ENCODE data around the gene ARHGAP26. TPM values are rescaled to one million over a fixed set of nuclear protein-coding genes. Genes with fewer than 3 reads are reported as not detected.

The ARHGAP26 gene
- polyA plus RNA-seq, 1 donor (not counting 4 experiments of a cell fraction or from before 2014, with no cell fraction given), result 3.9 TPM

DNA sequence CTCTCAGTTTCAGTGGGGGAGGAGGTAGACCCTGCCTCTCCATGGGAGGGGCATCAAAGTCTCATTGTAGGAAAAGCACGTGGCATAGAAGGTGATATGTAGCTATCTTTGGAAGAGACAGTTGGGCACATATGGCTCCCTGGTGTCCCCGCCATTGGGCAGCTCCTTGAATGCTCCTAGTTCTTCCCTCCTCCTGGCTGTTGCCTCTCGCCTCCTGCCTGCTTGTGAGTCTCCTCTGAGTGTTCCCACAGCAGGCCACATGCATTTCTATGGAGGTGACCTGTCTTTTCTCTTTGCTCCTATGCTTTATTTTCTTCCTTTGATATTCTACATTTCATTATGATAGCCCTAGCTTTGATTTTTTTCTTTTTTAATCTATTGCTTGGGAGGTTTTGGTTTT is 138.5 kb downstream of the ARHGAP26 start:
- Histone ChIP-seq H3K4me1 (ENCODE audit: control insufficient read depth, extremely low read depth, insufficient read depth, low read length) (peaks cover 33% of the 10 kb centered on the region), H3K4me3 (ENCODE audit: control insufficient read depth in 2 of 3, extremely low read depth in 1 of 3, insufficient read depth in 2 of 3, low read depth in 1 of 3, low read length in 3 of 3) (no peak overlapping the region), H3K27ac (ENCODE audit: control insufficient read depth, insufficient read depth, low read length) (no peak overlapping the region), H3K9ac (ENCODE audit: control insufficient read depth, extremely low read depth, insufficient read depth, low read length) (no peak overlapping the region), H3K4me2 (ENCODE audit: control insufficient read depth, extremely low read depth, insufficient read depth, low read depth, low read length) (no peak overlapping the region), H3K27me3 (ENCODE audit: control insufficient read depth, extremely low read depth, insufficient read depth, low read length) (no peaks in the 10 kb centered on the region), H3K9me1 (ENCODE audit: control insufficient read depth, extremely low read depth, insufficient read depth, low read length) (no peaks in the 10 kb centered on the region), H3K9me3 (ENCODE audit: control insufficient read depth, low read depth, low read length) (no peaks in the 10 kb centered on the region), H4K20me1 (ENCODE audit: control insufficient read depth, extremely low read depth, insufficient read depth, low read length) (no peaks in the 10 kb centered on the region), H3K79me2 (ENCODE audit: control insufficient read depth, insufficient read depth, low read length) (no peaks in the 10 kb centered on the region), H2AFZ (ENCODE audit: control insufficient read depth, low read length) (no peak overlapping the region), H3K36me3 (ENCODE audit: control insufficient read depth in 2 of 2, extremely low read depth in 1 of 2, insufficient read depth in 2 of 2, low read length in 2 of 2) (peaks cover 0 to 12% of the 10 kb centered on the region in 2 experiments)
- DNase-seq (ENCODE audit: low read depth, low spot score), result no peak
- no peak for FAIRE-seq
- dilution Hi-C loops (cut with MboI; ENCODE audit: extremely low pct_ligation_motif_present, low sequenced_read_pairs), result no loop called here
- no peak for TF ChIP-seq EZH2 (IDR thresholded peaks at IDR 0.05; ENCODE audit: low read length)
- TF ChIP-seq, protein P1, sequence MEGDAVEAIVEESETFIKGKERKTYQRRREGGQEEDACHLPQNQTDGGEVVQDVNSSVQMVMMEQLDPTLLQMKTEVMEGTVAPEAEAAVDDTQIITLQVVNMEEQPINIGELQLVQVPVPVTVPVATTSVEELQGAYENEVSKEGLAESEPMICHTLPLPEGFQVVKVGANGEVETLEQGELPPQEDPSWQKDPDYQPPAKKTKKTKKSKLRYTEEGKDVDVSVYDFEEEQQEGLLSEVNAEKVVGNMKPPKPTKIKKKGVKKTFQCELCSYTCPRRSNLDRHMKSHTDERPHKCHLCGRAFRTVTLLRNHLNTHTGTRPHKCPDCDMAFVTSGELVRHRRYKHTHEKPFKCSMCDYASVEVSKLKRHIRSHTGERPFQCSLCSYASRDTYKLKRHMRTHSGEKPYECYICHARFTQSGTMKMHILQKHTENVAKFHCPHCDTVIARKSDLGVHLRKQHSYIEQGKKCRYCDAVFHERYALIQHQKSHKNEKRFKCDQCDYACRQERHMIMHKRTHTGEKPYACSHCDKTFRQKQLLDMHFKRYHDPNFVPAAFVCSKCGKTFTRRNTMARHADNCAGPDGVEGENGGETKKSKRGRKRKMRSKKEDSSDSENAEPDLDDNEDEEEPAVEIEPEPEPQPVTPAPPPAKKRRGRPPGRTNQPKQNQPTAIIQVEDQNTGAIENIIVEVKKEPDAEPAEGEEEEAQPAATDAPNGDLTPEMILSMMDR (optimal IDR thresholded peaks at IDR 0.05 in 1 of 3, IDR thresholded peaks at IDR 0.05 in 1 of 3, conservative IDR thresholded peaks at IDR 0.05 in 1 of 3; ENCODE audit: extremely low read depth in 1 of 3, insufficient read depth in 2 of 3, low read length in 3 of 3), result no peak

DNA sequence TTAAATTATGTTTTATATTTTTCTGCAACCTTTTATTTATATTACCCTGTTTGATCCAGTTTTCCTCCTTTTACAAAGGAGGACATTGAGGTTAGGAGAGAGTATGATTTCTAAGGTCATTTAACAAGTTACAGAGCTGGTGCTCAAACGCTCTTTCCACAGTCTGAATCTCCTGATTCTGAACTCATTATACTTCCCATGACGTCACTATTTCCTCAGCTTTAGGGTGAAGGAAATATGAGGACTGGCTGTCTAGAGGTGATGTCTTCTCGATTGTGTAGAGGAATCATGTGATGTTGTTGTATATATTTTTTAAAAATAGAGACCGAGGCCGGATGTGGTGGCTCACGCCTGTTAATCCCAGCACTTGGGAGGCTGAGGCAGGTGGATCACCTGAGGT is 140.0 kb downstream of the ARHGAP26 start:
- dilution Hi-C loops (cut with MboI; ENCODE audit: extremely low pct_ligation_motif_present, low sequenced_read_pairs), result no loop called here
- H3K27me3 ChIP-seq (ENCODE audit: control insufficient read depth, extremely low read depth, insufficient read depth, low read length), result no peaks in the 10 kb centered on the region
- no peak overlapping the region for H3K9ac ChIP-seq (ENCODE audit: control insufficient read depth, extremely low read depth, insufficient read depth, low read length)
- H3K4me1 ChIP-seq (ENCODE audit: control insufficient read depth, extremely low read depth, insufficient read depth, low read length), result peaks cover 25% of the 10 kb centered on the region
- no peaks in the 10 kb centered on the region for H3K9me1 ChIP-seq (ENCODE audit: control insufficient read depth, extremely low read depth, insufficient read depth, low read length)
- no peaks in the 10 kb centered on the region for H4K20me1 ChIP-seq (ENCODE audit: control insufficient read depth, extremely low read depth, insufficient read depth, low read length)
- no peak overlapping the region for H3K27ac ChIP-seq (ENCODE audit: control insufficient read depth, insufficient read depth, low read length)
- peaks cover 0 to 9% of the 10 kb centered on the region in 2 experiments for H3K36me3 ChIP-seq (ENCODE audit: control insufficient read depth in 2 of 2, extremely low read depth in 1 of 2, insufficient read depth in 2 of 2, low read length in 2 of 2)
- H2AFZ ChIP-seq (ENCODE audit: control insufficient read depth, low read length), result no peak overlapping the region
- no peak overlapping the region for H3K4me3 ChIP-seq (ENCODE audit: control insufficient read depth in 2 of 3, extremely low read depth in 1 of 3, insufficient read depth in 2 of 3, low read depth in 1 of 3, low read length in 3 of 3)
- FAIRE-seq (no peak), DNase-seq (ENCODE audit: low read depth, low spot score) (no peak)
- no peaks in the 10 kb centered on the region for H3K79me2 ChIP-seq (ENCODE audit: control insufficient read depth, insufficient read depth, low read length)
- no peaks in the 10 kb centered on the region for H3K9me3 ChIP-seq (ENCODE audit: control insufficient read depth, low read depth, low read length)
- TF ChIP-seq, protein P1 (optimal IDR thresholded peaks at IDR 0.05 in 1 of 3, IDR thresholded peaks at IDR 0.05 in 1 of 3, conservative IDR thresholded peaks at IDR 0.05 in 1 of 3; ENCODE audit: extremely low read depth in 1 of 3, insufficient read depth in 2 of 3, low read length in 3 of 3), result no peak
- TF ChIP-seq EZH2 (IDR thresholded peaks at IDR 0.05; ENCODE audit: low read length), result no peak
- no peak overlapping the region for H3K4me2 ChIP-seq (ENCODE audit: control insufficient read depth, extremely low read depth, insufficient read depth, low read depth, low read length)

Measured in keratinocyte (primary cell).